Fibroblast of peridontal ligament (primary cell): Measurements from ENCODE around the gene CIDEA.

Experiments used
- DNase-seq: peaks from one replicate; pipeline ENCODE4 v3.0.0-alpha.2; 2010; ENCODE audit errors: extremely low read depth

The CIDEA gene

GRCh38 chr18:12318857-12319256 lies 64.7 kb downstream of the CIDEA start:
- DNase-seq = no peak

GRCh38 chr18:12321333-12321732 lies 67.2 kb downstream of the CIDEA start:
- DNase-seq = no peak

GRCh38 chr18:12324991-12325725 lies 71.0 kb downstream of the CIDEA start:
- DNase-seq = no peak

- DNase-seq = no peak
Measured at GRCh38 chr18:12325726-12326245, 71.6 kb downstream of the CIDEA start.

- no peak for DNase-seq
Measured at GRCh38 chr18:12326711-12327460, 72.7 kb downstream of the CIDEA start.
